Cardiac fibroblast (primary cell): ENCODE results near the gene CNGA1.
A peak's percentile ranks its signal among the peaks of the same experiment; 100 is the strongest.
"Not testable (repeated sequence)": the region's sequence is repeated elsewhere in the genome, so short reads cannot be mapped to it uniquely, and the experiment has no call there.

Experiments used
- DNase-seq, 2 donors: peaks; one replicate each; pipeline versions ENCODE4 v3.0.0 to v3.0.0-alpha.2; 2010; ENCODE audit warnings: low read depth in 2 of 2
- H3K4me3 ChIP-seq, 2 donors: replicated peaks in 1 of 2; 1 replicate in 1 of 2; 2 replicates in 1 of 2; pipeline ENCODE4 v1.5.1; 2011; ENCODE audit warnings: low read depth in 2 of 2, low read length in 2 of 2, mild to moderate bottlenecking in 2 of 2, moderate library complexity in 1 of 2
- CTCF ChIP-seq: IDR thresholded peaks from one replicate; pipeline ENCODE4 v1.5.1; 2011; ENCODE audit warnings: low read depth, mild to moderate bottlenecking, low read length, inconsistent platforms

Gene CNGA1

GRCh38 chr4:48021100-48021499 is 4.6 kb upstream of the CNGA1 start:
- DNase-seq = no peak
- no peak overlapping the region for H3K4me3 ChIP-seq
- TF ChIP-seq CTCF = no peak

GRCh38 chr4:48018112-48018511 is 1.6 kb upstream of the CNGA1 start:
- no peak overlapping the region for H3K4me3 ChIP-seq
- no peak for DNase-seq
- TF ChIP-seq CTCF = no peak

- DNase-seq = peak; percentile 64 to 73
- peak overlapping the region; percentile 64 to 72 for H3K4me3 ChIP-seq
- TF ChIP-seq CTCF = no peak
Measured at GRCh38 chr4:48017108-48017571, 659 bp upstream of the CNGA1 start.

- H3K4me3 ChIP-seq = no peak overlapping the region
- no peak for TF ChIP-seq CTCF
Measured at GRCh38 chr4:48015678-48016077, 803 bp downstream of the CNGA1 start.

GRCh38 chr4:48015216-48015615 is 1.3 kb downstream of the CNGA1 start:
- DNase-seq = no peak
- H3K4me3 ChIP-seq = no peak overlapping the region
- no peak for TF ChIP-seq CTCF

More at GRCh38 chr4:48015678-48016077, 803 bp downstream of the CNGA1 start:
- DNase-seq = no peak

GRCh38 chr4:48012824-48013223 is 3.7 kb downstream of the CNGA1 start:
- no peak overlapping the region for H3K4me3 ChIP-seq
- peak; percentile 34 to 46 for DNase-seq
- no peak for TF ChIP-seq CTCF

- no peak overlapping the region for H3K4me3 ChIP-seq
- no peak for DNase-seq
- no peak for TF ChIP-seq CTCF
Measured at GRCh38 chr4:48011722-48012121, 4.8 kb downstream of the CNGA1 start.

- DNase-seq = not testable (repeated sequence)
Measured at GRCh38 chr4:48010906-48011305, 5.6 kb downstream of the CNGA1 start.

More at GRCh38 chr4:48010906-48011305, 5.6 kb downstream of the CNGA1 start:
- not testable (repeated sequence) for H3K4me3 ChIP-seq
